H9 (cell line): ENCODE results near the gene ZNF446. TPM values are rescaled to one million over a fixed set of nuclear protein-coding genes. Genes with fewer than 3 reads are reported as not detected.

Experiments
- DNase-seq: peaks from one replicate; pipeline ENCODE4 v3.0.0-alpha.2; 2017
- H2AFZ ChIP-seq: one replicate; pipeline ENCODE4 v1.6.1; 2013; ENCODE audit warnings: mild to moderate bottlenecking, low read length, control low read depth, moderate library complexity
- H2AK5ac ChIP-seq: 2 replicates; pipeline ENCODE4 v1.6.1; 2013; ENCODE audit warnings: low read length, control low read depth, mixed read lengths; ENCODE audit not compliant: insufficient read length
- H2BK120ac ChIP-seq: one replicate; pipeline ENCODE4 v1.6.1; 2013; ENCODE audit warnings: low read depth, mild to moderate bottlenecking, low read length, control low read depth, inconsistent platforms; ENCODE audit not compliant: poor library complexity, severe bottlenecking
- H2BK12ac ChIP-seq: 2 replicates; pipeline ENCODE4 v1.6.1; 2013; ENCODE audit warnings: low read length, control low read depth, mixed read lengths, low read depth; ENCODE audit not compliant: insufficient read length
- H2BK15ac ChIP-seq: 2 replicates; pipeline ENCODE4 v1.6.1; 2013; ENCODE audit warnings: low read depth, low read length, control low read depth
- H2BK20ac ChIP-seq: one replicate; pipeline ENCODE4 v1.6.1; 2013; ENCODE audit warnings: low read depth, mild to moderate bottlenecking, low read length, control low read depth, inconsistent platforms; ENCODE audit not compliant: poor library complexity, severe bottlenecking
- H2BK5ac ChIP-seq: 2 replicates; pipeline ENCODE4 v1.6.1; 2013; ENCODE audit warnings: low read length, control low read depth, mixed read lengths; ENCODE audit not compliant: insufficient read length
- H3K14ac ChIP-seq: 2 replicates; pipeline ENCODE4 v1.6.1; 2013; ENCODE audit warnings: low read length, control low read depth; ENCODE audit not compliant: insufficient read depth
- H3K18ac ChIP-seq: 2 replicates; pipeline ENCODE4 v1.6.1; 2013; ENCODE audit warnings: low read depth, mild to moderate bottlenecking, mixed read lengths, low read length, control low read depth; ENCODE audit not compliant: insufficient read length
- H3K23ac ChIP-seq: 2 replicates; pipeline ENCODE4 v1.6.1; 2013; ENCODE audit warnings: low read length, control low read depth, mixed read lengths, low read depth; ENCODE audit not compliant: insufficient read length
- H3K23me2 ChIP-seq: 2 replicates; pipeline ENCODE4 v1.6.1; 2013; ENCODE audit warnings: low read depth, mild to moderate bottlenecking, mixed read lengths, low read length, control low read depth; ENCODE audit not compliant: insufficient read length, poor library complexity, severe bottlenecking
- H3K27ac ChIP-seq: 2 replicates; pipeline ENCODE4 v1.5.1; 2013; ENCODE audit warnings: low read length, control low read depth, mixed read lengths, low read depth; ENCODE audit not compliant: insufficient read length
- H3K27me3 ChIP-seq: 2 replicates; pipeline ENCODE4 v1.6.1; 2013; ENCODE audit warnings: low read length, control low read depth, inconsistent platforms; ENCODE audit not compliant: insufficient read depth
- H3K4ac ChIP-seq: 2 replicates; pipeline ENCODE4 v1.6.1; 2013; ENCODE audit warnings: low read depth, mild to moderate bottlenecking, control low read depth, inconsistent platforms, low read length, moderate library complexity
- H3K4me1 ChIP-seq: 2 replicates; pipeline ENCODE4 v1.6.1; 2013; ENCODE audit warnings: low read length, control low read depth, inconsistent platforms; ENCODE audit not compliant: insufficient read depth
- H3K4me2 ChIP-seq: 2 replicates; pipeline ENCODE4 v1.6.1; 2013; ENCODE audit warnings: low read length, control low read depth, mixed read lengths; ENCODE audit not compliant: insufficient read length, insufficient read depth
- H3K56ac ChIP-seq: 2 replicates; pipeline ENCODE4 v1.6.1; 2013; ENCODE audit warnings: low read depth, mild to moderate bottlenecking, mixed read lengths, low read length, control low read depth; ENCODE audit not compliant: insufficient read length
- H3K79me1 ChIP-seq: 2 replicates; pipeline ENCODE4 v1.6.1; 2013; ENCODE audit warnings: low read depth, mild to moderate bottlenecking, moderate library complexity, low read length, control low read depth, inconsistent platforms; ENCODE audit not compliant: insufficient read depth, poor library complexity, severe bottlenecking
- H3K79me2 ChIP-seq: 2 replicates; pipeline ENCODE4 v1.6.1; 2013; ENCODE audit warnings: low read length, control low read depth, inconsistent platforms; ENCODE audit not compliant: insufficient read depth
- H3K9ac ChIP-seq: 2 replicates; pipeline ENCODE4 v1.6.1; 2013; ENCODE audit warnings: low read length, control low read depth, mixed read lengths; ENCODE audit not compliant: insufficient read length; ENCODE audit errors: extremely low read depth
- H3K9me3 ChIP-seq: one replicate; pipeline ENCODE4 v1.6.1; 2013; ENCODE audit warnings: low read depth, low read length, inconsistent platforms; ENCODE audit not compliant: control insufficient read depth
- H3T11ph ChIP-seq: one replicate; pipeline ENCODE4 v1.6.1; 2013; ENCODE audit warnings: mild to moderate bottlenecking, low read length, control low read depth, inconsistent platforms
- H4K20me1 ChIP-seq: one replicate; pipeline ENCODE4 v1.6.1; 2013; ENCODE audit not compliant: control insufficient read depth, insufficient read length, insufficient read depth
- H4K5ac ChIP-seq: 2 replicates; pipeline ENCODE4 v1.6.1; 2013; ENCODE audit warnings: low read depth, mild to moderate bottlenecking, mixed read lengths, low read length, control low read depth; ENCODE audit not compliant: insufficient read length
- H4K8ac ChIP-seq: replicated peaks from 2 replicates; pipeline ENCODE4 v1.6.1; 2013; ENCODE audit warnings: low read length, control low read depth, mixed read lengths, low read depth; ENCODE audit not compliant: insufficient read length
- H4K91ac ChIP-seq: 2 replicates; pipeline ENCODE4 v1.6.1; 2013; ENCODE audit warnings: low read depth, mild to moderate bottlenecking, moderate library complexity, mixed read lengths, low read length, control low read depth; ENCODE audit not compliant: insufficient read length
- H3K27ac Mint-ChIP-seq, 3 experiments: 2 replicates in 2 of 3; 3 replicates in 1 of 3; pipeline ENCODE4 v1.8.0; 2020 to 2021; ENCODE audit warnings: mixed read lengths in 3 of 3, mild to moderate bottlenecking in 1 of 3, moderate library complexity in 1 of 3
- H3K27me3 Mint-ChIP-seq: 2 replicates; pipeline ENCODE4 v1.8.0; 2021; ENCODE audit warnings: low read depth, mild to moderate bottlenecking, moderate library complexity, mixed read lengths
- H3K36me3 Mint-ChIP-seq, 3 experiments: 2 replicates in 2 of 3; 3 replicates in 1 of 3; pipeline ENCODE4 v1.8.0; 2020 to 2021; ENCODE audit warnings: low read depth in 3 of 3, mixed read lengths in 3 of 3; ENCODE audit not compliant: insufficient read depth in 1 of 3
- H3K4me1 Mint-ChIP-seq, 2 experiments: 2 replicates each; pipeline ENCODE4 v1.8.0; 2020; ENCODE audit warnings: mixed read lengths in 2 of 2
- H3K4me3 Mint-ChIP-seq, 2 experiments: 2 replicates in 1 of 2; 3 replicates in 1 of 2; pipeline ENCODE4 v1.8.0; 2020 to 2021; ENCODE audit warnings: mild to moderate bottlenecking in 2 of 2, mixed read lengths in 2 of 2, moderate library complexity in 1 of 2
- H3K9me3 Mint-ChIP-seq, 2 experiments: 2 replicates in 1 of 2; 3 replicates in 1 of 2; pipeline ENCODE4 v1.8.0; 2020; ENCODE audit warnings: mild to moderate bottlenecking in 2 of 2, mixed read lengths in 2 of 2, moderate library complexity in 1 of 2
- CTCF ChIP-seq: fragments of 200-600 bp; sonication (generic); conservative IDR thresholded peaks from 3 replicates; pipeline ENCODE4 v1.8.0; 2021; ENCODE audit warnings: antibody characterized with exemption, mild to moderate bottlenecking
- WGBS: extraction: QIAGEN DNeasy Blood & Tissue Kit; methylation state at CpG from one replicate; pipeline ENCODE4 v1.1.7; 2013; ENCODE audit warnings: missing lambda C conversion rate, low lambda C conversion rate, mixed read lengths; ENCODE audit not compliant: insufficient read length; ENCODE audit errors: extremely low coverage; 5-methylcytosine and 5-hydroxymethylcytosine counted together
- total RNA-seq: library from RNA; stranded (reverse); gene quantifications from 2 replicates; pipeline ENCODE4 v1.2.1, GENCODE V29; 2021

The ZNF446 gene
- total RNA-seq, 1 experiment from 2014 or later, result 7.6 TPM

GRCh38 chr19:58514564-58515022 is 38.4 kb downstream of the ZNF446 start:
- H2BK5ac ChIP-seq, result no peak overlapping the region
- Mint-ChIP-seq H3K36me3 (peaks cover 9 to 19% (median 13%) of the 10 kb centered on the region in 3 experiments; a peak in 6 of 7 replicates), H3K27ac (peak overlapping the region; percentile 72 to 93 (median 90); a peak in 6 of 7 replicates), H3K9me3 (no peaks in the 10 kb centered on the region), H3K4me1 (peaks cover 28 to 31% of the 10 kb centered on the region in 2 experiments), H3K27me3 (peaks cover 3% of the 10 kb centered on the region), H3K4me3 (peak overlapping the region; percentile 70 to 85)
- no peak overlapping the region for H3K18ac ChIP-seq
- H4K5ac ChIP-seq, result no peak overlapping the region
- no peak for TF ChIP-seq CTCF
- no peak overlapping the region for H3K27ac ChIP-seq
- no CpG with 5 or more reads among the region's 3 CpGs for WGBS
- H2BK120ac ChIP-seq, result no peak overlapping the region
- H2BK20ac ChIP-seq, result no peak overlapping the region
- no peak overlapping the region for H3K4ac ChIP-seq
- H2BK12ac ChIP-seq, result no peak overlapping the region
- H2AFZ ChIP-seq, result no peak overlapping the region
- peak overlapping the region; percentile 61 for H3K4me2 ChIP-seq
- H3K56ac ChIP-seq, result no peak overlapping the region
- peaks cover 16% of the 10 kb centered on the region for H3K23me2 ChIP-seq
- no peaks in the 10 kb centered on the region for H3K79me1 ChIP-seq
- H3T11ph ChIP-seq, result no peak overlapping the region
- H4K20me1 ChIP-seq, result no peaks in the 10 kb centered on the region
- no peak overlapping the region for H4K91ac ChIP-seq
- H4K8ac ChIP-seq, result no peak overlapping the region
- no peak overlapping the region for H2AK5ac ChIP-seq
- H3K14ac ChIP-seq, result peak overlapping the region; percentile 28; the same call in 1 of the 2 replicates
- H3K4me1 ChIP-seq, result no peaks in the 10 kb centered on the region; the same call in 1 of the 2 replicates
- H2BK15ac ChIP-seq, result no peak overlapping the region
- no peak for DNase-seq
- H3K23ac ChIP-seq, result no peak overlapping the region
- H3K79me2 ChIP-seq, result peaks cover 2% of the 10 kb centered on the region; the same call in 1 of the 2 replicates
- H3K9me3 ChIP-seq, result no peaks in the 10 kb centered on the region
- H3K9ac ChIP-seq, result peak overlapping the region; percentile 47
- H3K27me3 ChIP-seq, result no peaks in the 10 kb centered on the region
